ENCODE measurements around the gene SNX9.

DNA sequence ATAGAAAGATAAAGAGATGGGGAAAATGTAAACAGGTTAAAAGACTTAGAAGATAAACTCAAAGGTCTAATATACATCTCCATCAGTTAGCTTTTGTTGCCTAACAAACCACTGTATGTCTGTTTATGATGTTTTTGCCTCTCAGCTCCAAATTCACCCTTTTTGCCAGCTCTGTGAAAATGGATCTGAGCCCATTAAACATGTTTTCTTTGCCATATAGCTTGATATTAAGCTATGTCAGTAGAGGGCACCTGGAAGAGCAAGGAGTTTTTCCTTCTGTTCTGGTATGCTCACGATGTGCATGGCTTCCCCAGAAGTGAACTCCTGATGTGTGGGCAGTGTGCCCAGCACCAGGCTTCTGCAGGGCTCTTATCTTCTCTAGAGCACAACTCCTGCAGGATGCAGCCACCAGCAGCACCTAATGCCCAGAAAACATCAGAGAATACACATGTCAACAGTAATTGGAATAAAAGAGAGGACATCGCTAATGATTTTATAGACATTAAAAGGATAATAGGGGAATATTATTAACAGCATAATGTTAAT is 14.6 kb upstream of the SNX9 start:
- no peak for TF ChIP-seq ZNF157 (tag by site-specific recombination; IDR thresholded peaks at IDR 0.05)
- no peak for TF ChIP-seq ZNF274 (IDR thresholded peaks at IDR 0.05; ENCODE audit: low read length)
- no peak for TF ChIP-seq ZNF274 (tag by site-specific recombination; IDR thresholded peaks at IDR 0.05; ENCODE audit: borderline replicate concordance)

Data from HEK293 (cell line).